ENCODE data around the gene SYNGR1.

Gene SYNGR1

GRCh38 chr22:39364714-39365491, 15.1 kb downstream of the SYNGR1 start:
- TF ChIP-seq CTCF (IDR thresholded peaks at IDR 0.05; ENCODE audit: low read depth, low read length, missing control alignments), result no peak
- H3K4me3 ChIP-seq (ENCODE audit: low read depth, low read length), result no peak overlapping the region
- no peak for DNase-seq (ENCODE audit: low read depth)

GRCh38 chr22:39365492-39365780, 15.6 kb downstream of the SYNGR1 start:
- H3K4me3 ChIP-seq (ENCODE audit: low read depth, low read length), result no peak overlapping the region
- no peak for DNase-seq (ENCODE audit: low read depth)
- TF ChIP-seq CTCF (IDR thresholded peaks at IDR 0.05; ENCODE audit: low read depth, low read length, missing control alignments), result no peak

- DNase-seq (ENCODE audit: low read depth), result no peak
- no peak for TF ChIP-seq CTCF (IDR thresholded peaks at IDR 0.05; ENCODE audit: low read depth, low read length, missing control alignments)
- H3K4me3 ChIP-seq (ENCODE audit: low read depth, low read length), result no peak overlapping the region
Measured at GRCh38 chr22:39367035-39367434, 17.2 kb downstream of the SYNGR1 start.

- TF ChIP-seq CTCF (IDR thresholded peaks at IDR 0.05; ENCODE audit: low read depth, low read length, missing control alignments), result no peak
- H3K4me3 ChIP-seq (ENCODE audit: low read depth, low read length), result no peak overlapping the region
- DNase-seq (ENCODE audit: low read depth), result no peak
Measured at GRCh38 chr22:39368461-39368911, 18.7 kb downstream of the SYNGR1 start.

GRCh38 chr22:39369186-39369585, 19.4 kb downstream of the SYNGR1 start:
- H3K4me3 ChIP-seq (ENCODE audit: low read depth, low read length), result no peak overlapping the region
- no peak for DNase-seq (ENCODE audit: low read depth)
- TF ChIP-seq CTCF (IDR thresholded peaks at IDR 0.05; ENCODE audit: low read depth, low read length, missing control alignments), result no peak

- no peak for TF ChIP-seq CTCF (IDR thresholded peaks at IDR 0.05; ENCODE audit: low read depth, low read length, missing control alignments)
- DNase-seq (ENCODE audit: low read depth), result no peak
- no peak overlapping the region for H3K4me3 ChIP-seq (ENCODE audit: low read depth, low read length)
Measured at GRCh38 chr22:39369586-39369985, 19.8 kb downstream of the SYNGR1 start.

- no peak for DNase-seq (ENCODE audit: low read depth)
- H3K4me3 ChIP-seq (ENCODE audit: low read depth, low read length), result no peak overlapping the region
- no peak for TF ChIP-seq CTCF (IDR thresholded peaks at IDR 0.05; ENCODE audit: low read depth, low read length, missing control alignments)
Measured at GRCh38 chr22:39371732-39372131, 21.9 kb downstream of the SYNGR1 start.
